ENCODE data around the gene NINJ1.

The NINJ1 gene

GRCh38 chr9:93132287-93132927 is 1.6 kb downstream of the NINJ1 start:
- no peak for DNase-seq

DNA sequence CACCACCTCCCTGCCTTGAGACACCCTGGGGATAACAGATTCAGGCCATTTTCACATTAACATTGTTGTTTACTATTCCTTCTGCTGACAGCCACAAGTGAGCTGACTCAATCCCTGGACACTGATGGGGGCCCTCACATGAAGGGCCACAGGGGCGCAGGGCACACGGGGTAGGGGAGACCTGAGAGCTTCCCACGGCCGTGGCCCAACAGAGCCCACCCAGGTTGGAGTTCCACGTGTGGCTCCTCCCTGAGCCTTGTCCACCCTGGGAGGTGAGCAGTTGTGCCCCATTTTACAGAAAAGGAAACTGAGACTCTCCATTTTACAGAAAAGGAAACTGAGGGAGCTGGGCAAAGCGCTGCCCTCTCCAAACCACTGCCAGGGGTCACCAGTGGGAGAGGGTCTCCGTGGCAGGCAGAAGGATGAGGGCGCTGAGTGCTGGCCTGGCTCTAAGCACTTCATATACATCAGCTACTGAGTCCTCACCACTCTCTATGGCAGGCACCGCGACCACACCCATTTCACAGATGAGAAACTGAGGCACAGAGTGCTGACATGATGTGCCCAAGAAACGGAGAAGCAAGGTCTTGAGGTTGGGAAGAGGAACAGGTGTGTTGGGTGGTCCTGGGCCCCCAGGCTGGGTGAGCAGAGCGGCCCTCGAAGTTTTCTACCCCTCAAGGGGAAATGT is 2.3 kb downstream of the NINJ1 start:
- no peak for DNase-seq

DNA sequence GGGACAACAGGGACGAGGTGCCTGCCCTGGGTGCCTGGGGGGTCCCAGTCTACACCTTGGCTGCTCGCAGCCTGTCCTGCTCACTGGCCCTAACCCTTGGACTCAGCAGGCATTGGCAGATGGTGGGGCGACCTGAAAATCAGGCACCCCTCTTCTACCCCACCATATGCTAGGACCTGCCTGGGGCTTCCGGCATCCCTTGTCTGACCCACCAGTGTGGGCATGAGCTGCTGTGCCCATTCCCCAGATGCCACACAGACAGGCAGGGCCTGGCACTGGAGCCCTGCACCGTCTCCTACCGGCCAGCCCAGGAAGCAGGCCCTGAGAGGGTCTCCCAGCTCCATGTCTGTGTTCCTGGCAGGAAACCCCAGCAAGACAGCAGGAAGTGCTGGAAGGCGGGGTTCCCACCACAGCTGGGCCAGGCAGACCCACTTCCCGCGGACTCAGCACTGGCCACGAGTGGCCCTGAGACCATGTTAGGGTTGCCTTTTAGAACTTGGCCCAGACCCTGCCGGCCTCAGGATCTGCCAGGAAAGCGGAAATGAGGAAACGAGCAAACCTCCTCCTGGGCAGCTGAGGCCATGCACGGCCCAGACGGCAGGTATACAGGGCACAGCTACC is 3.1 kb downstream of the NINJ1 start:
- DNase-seq, result no peak

GRCh38 chr9:93129691-93130500 is 4.2 kb downstream of the NINJ1 start:
- no peak for DNase-seq

GRCh38 chr9:93129286-93129685 is 4.8 kb downstream of the NINJ1 start:
- DNase-seq, result no peak

DNA sequence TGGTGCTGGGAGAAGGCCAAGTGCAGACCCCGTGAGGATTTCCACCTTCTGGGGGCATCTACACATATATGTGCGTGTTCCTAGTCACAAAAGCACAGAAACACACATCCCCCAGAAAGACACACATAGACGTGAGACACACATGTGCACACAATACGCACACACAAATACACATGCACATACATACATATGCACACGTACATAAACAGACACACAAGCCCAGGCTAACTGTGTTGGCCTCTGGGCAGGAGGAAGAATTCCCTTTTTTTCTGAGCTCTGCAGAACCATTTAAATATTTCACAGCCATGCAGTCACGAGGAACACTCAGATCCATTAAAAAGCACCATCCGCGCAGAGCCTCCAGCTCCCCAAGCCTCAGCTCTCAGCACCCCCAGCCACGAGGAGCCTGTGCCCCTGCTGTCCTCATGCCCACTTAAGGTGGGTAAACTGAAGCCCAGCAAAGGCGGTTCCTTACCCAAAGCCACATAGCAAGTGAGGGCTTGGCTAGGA is 5.3 kb downstream of the NINJ1 start:
- DNase-seq, result no peak

DNA sequence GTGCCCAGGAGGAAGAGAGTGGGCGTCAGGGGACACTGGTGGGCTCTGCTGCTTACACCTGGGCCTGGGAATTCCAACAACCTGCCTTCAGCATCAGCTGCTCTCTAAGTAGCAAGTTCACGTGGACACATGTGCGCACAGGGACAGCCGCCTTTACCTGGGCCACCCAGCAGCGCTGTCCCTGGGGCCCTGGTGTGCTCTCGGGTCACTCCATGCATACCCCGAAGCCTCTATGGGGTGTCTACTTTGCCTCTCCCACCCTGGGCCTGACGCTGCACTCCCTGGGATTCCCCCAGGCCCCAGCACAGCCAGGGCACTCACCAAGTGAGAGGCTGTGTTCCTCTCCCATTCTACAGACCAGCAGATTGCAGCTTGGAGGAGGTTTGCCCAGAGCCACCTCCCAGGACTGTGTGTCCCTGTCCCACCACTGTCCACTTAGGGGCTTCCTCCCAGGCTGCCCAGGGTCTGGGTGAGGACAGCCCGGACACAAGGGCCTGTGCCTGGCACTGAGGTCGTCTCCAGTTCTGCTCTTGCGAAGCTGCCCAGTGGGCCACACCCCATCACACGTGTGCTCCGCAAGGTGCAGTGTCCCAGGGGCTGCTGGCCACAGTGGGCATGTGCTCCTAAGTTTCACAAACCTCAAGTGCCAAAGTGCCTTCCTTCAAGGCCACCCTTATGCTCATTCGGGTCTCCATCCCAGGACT is 5.9 kb downstream of the NINJ1 start:
- no peak for DNase-seq

- no peak for DNase-seq
These were observed 6.6 kb downstream of the NINJ1 start for GRCh38 chr9:93127395-93127911.

DNA sequence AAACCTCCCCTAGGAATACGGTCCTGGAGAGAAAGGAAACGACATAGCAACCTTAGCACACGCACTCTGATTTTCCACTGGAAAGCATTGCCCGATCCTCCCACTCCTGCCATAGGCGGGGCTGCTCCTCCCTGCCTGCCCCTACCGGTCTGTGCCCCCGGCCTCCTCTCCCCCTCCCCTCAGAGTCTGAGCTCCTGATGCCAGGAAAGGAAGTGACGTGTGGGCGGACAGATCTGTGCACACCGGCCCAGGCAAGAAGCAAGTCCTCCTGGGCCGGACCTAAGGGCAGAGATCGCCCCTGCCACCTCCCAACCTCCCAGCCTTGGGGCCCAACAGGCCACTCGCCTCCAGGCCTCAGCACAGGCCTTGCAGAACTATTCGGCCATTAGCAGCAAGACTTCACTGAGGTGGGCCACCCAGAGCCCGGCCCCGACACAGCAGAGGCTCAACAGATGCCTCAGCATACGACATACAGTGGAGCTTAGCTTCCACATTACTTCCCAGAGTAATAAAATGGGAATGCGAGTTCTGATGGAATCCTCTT is 7.2 kb downstream of the NINJ1 start:
- no peak for DNase-seq

- DNase-seq, result no peak
These were observed 7.8 kb downstream of the NINJ1 start for GRCh38 chr9:93126151-93126781.

GRCh38 chr9:93125331-93125894 is 8.6 kb downstream of the NINJ1 start:
- DNase-seq, result no peak

GRCh38 chr9:93124793-93125192 is 9.3 kb downstream of the NINJ1 start:
- no peak for DNase-seq

- DNase-seq, result no peak
These were observed 10.3 kb downstream of the NINJ1 start for GRCh38 chr9:93123561-93124283.

- peak; percentile 39 for DNase-seq
These were observed 11.3 kb downstream of the NINJ1 start for GRCh38 chr9:93122721-93123221.

- no peak for DNase-seq
These were observed 12.5 kb downstream of the NINJ1 start for GRCh38 chr9:93121316-93122241.

DNA sequence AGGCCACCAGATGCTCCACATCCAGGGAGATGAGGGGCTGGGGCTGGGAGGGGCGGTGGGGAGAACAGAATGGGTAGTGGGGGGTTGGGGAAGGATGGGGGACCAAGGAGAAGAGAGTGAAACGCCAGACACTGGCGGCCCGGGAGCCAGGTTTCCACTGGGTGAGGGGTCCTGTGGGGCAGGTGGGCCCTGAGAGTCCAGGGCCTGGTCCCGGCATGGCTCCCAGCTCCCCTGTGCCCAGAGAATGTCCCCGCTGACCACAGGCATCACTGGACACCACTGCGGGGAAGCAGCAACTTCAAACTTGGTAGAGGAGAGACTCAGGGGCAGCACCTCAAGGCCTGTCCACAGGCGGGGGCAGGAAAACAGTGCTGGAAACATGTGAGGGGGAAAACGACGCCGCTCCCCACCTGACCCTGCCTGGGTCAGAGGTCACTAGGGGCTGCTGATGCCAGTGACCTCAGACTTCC is 13.2 kb downstream of the NINJ1 start:
- DNase-seq, result no peak

DNA sequence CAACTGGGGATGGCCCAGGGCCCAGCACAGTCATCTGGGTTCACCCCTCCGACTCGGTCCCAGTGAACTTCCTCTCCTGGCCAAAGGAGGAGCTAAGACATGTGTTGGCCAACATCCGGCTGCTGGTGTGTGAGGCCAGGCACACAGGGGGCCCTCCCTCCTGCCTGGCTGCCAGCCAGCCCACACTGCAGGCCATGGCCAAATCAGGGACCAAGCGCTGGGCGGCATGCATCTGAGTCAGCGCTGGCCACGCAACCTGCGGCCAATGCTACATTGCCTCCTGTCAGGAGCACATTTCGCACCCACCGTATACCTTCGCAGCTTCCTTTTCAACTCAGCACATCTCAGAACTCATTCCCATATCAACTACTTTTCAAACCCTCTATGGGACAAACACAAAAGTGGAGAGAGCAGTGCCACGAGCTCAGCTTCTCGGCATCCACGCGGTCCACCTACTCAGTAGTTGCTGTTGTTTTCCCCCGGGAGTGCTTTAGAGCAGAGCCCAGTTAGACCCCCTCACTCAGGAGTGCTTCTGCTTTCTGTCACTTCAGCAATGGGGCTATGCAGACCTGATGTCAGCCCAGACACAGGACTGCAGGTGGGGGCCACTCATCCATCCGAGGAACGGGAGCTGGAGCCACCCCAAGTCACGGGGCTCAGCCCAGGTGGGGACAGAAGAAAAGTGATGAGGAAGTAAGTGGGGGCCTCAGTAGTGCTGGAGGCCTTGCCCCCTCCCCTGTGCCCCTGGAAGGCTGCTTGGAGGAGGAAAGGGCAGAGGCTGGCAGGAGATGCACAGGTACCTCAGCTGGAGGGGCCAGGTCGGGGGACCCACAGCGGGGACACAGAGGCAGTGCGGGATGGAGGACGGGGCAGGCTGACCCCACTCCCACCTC is 13.9 kb downstream of the NINJ1 start:
- no peak for DNase-seq

- DNase-seq, result no peak
These were observed 14.4 kb downstream of the NINJ1 start for GRCh38 chr9:93119703-93119952.
